Transverse colon (tissue), 4 donors: ENCODE data around the gene EHD2. TPM values are rescaled to one million over a fixed set of nuclear protein-coding genes. Genes with fewer than 3 reads are reported as not detected.
"Not testable (repeated sequence)": the region's sequence is repeated elsewhere in the genome, so short reads cannot be mapped to it uniquely, and the experiment has no call there.

ENCODE experiments used
- DNase-seq: peaks from one replicate; pipeline ENCODE4 v3.0.0-alpha.2; 2019
- H3K27ac ChIP-seq, 4 donors: fragments of 200-600 bp; sonication (generic); 2 replicates each; pipeline ENCODE4 v1.5.1; 2016 to 2018; ENCODE audit warnings: inconsistent platforms in 4 of 4
- H3K27me3 ChIP-seq: fragments of 200-600 bp; sonication (generic); 2 replicates; pipeline ENCODE4 v1.5.1; 2017; ENCODE audit warnings: inconsistent platforms
- H3K36me3 ChIP-seq, 4 donors: fragments of 200-600 bp; sonication (generic); 2 replicates each; pipeline ENCODE4 v1.5.1; 2017 to 2019; ENCODE audit warnings: inconsistent platforms in 4 of 4
- H3K4me1 ChIP-seq, 4 donors: fragments of 200-600 bp; sonication (generic); 2 replicates each; pipeline ENCODE4 v1.5.1; 2017 to 2020; ENCODE audit warnings: inconsistent platforms in 4 of 4
- H3K4me3 ChIP-seq, 4 donors: fragments of 200-600 bp; sonication (generic); 1 replicate in 1 of 4; 2 replicates in 3 of 4; pipeline versions ENCODE4 v1.5.1 to v1.6.1; 2017 to 2019; ENCODE audit warnings: inconsistent platforms in 4 of 4
- H3K9me3 ChIP-seq, 2 donors: fragments of 200-600 bp; sonication (generic); 2 replicates each; pipeline ENCODE4 v1.5.1; 2017 to 2019; ENCODE audit warnings: inconsistent platforms in 2 of 2
- CTCF ChIP-seq, 5 experiments: fragments of 200-600 bp in 3 of 5; fragments of 450-650 bp in 2 of 5; sonication (generic) in 3 of 5; IDR thresholded peaks; 1 replicate in 2 of 5; 2 replicates in 3 of 5; pipeline ENCODE4 v1.5.1; 2016 to 2017; ENCODE audit warnings: antibody characterized with exemption in 5 of 5, inconsistent platforms in 3 of 5, mild to moderate bottlenecking in 2 of 5, moderate library complexity in 1 of 5
- EP300 ChIP-seq: sonication (generic); formaldehyde crosslinking; IDR thresholded peaks from one replicate; pipeline ENCODE4 v1.6.1; 2017; ENCODE audit warnings: antibody characterized with exemption, low read depth
- POLR2A ChIP-seq: fragments of 450-650 bp; IDR thresholded peaks from one replicate; pipeline ENCODE4 v1.6.1; 2016; ENCODE audit warnings: antibody characterized with exemption, mild to moderate bottlenecking, moderate library complexity
- POLR2AphosphoS5 ChIP-seq, 3 donors: sonication (generic); formaldehyde crosslinking; IDR thresholded peaks; one replicate each; pipeline ENCODE4 v1.6.1; 2016; ENCODE audit warnings: antibody characterized with exemption in 3 of 3
- WGBS, 2 donors: methylation state at CpG; one replicate each; pipeline ENCODE4 v1.1.5; 2018; ENCODE audit warnings: low coverage in 1 of 2; 5-methylcytosine and 5-hydroxymethylcytosine counted together
- in situ Hi-C, 4 donors: fragments of 200-750 bp; cut with MboI; loops; one replicate each; pipeline versions ENCODE4 v1.15.0 to v1.15.1; 2017; ENCODE audit warnings: low sequenced_read_pairs in 3 of 4, low pct_ligation_motif_present in 1 of 4, low pct_unique_long_range_greater_than_20kb in 1 of 4
- intact Hi-C: fragments of 100-400 bp; cut with DNase I; formaldehyde crosslinking; loops from one replicate; pipeline ENCODE4 v1.15.1; 2023; ENCODE audit warnings: low total_unique reads
- total RNA-seq, 4 donors: library from RNA; depleted of rRNA; stranded (reverse); fragments of >200 nt; gene quantifications; one replicate each; pipeline ENCODE4 v1.1.0, GENCODE V29; 2016

EHD2 gene
- total RNA-seq, 4 donors from 2014 or later = 15.2 to 93.1 (median 25.3) TPM

DNA sequence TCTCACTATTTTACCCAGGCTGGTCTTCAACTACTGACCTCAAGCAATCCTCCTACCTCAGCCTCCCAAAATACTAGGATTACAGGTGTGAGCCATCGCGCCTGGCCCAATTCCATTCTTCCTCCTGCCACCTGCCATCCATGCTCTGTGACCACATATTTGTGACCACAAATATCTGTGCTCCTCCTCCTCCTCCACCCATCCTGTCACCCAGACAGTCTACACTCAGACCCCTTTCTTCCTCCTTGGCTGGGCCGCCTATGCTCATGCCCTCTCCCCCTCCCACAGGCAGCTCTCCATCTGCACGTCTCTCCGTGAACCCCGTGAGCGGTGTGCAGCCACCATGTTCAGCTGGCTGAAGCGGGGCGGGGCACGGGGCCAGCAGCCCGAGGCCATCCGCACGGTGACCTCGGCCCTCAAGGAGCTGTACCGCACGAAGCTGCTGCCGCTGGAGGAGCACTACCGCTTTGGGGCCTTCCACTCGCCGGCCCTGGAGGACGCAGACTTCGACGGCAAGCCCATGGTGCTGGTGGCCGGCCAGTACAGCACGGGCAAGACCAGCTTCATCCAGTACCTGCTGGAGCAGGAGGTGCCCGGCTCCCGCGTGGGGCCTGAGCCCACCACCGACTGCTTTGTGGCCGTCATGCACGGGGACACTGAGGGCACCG, 3.2 kb downstream of the EHD2 start:
- Histone ChIP-seq H3K9me3 (no peaks in the 10 kb centered on the region), H3K4me3 (no peak overlapping the region), H3K27me3 (peaks cover 27% of the 10 kb centered on the region), H3K27ac (peak overlapping the region; percentile 85 to 94 (median 89)), H3K4me1 (peaks cover 22 to 51% (median 31%) of the 10 kb centered on the region in 4 donors), H3K36me3 (no peaks in the 10 kb centered on the region)
- TF ChIP-seq POLR2A (no peak), EP300 (no peak), POLR2AphosphoS5 (IDR thresholded peaks at IDR 0.05) (no peak)
- intact Hi-C loops = no loop called here
- no peak for DNase-seq
- WGBS, 2 donors = 63 to 71% methylated on average over 3 to 20 of the region's 32 CpGs
- in situ Hi-C loops = loop anchor here in 3 of 4 donors (25.0 kb wide), 2 partner anchors 404 to 429 kb away; partner anchors contain the start of gene C5AR1 (in 1 of the 3)

GRCh38 chr19:47718415-47719046, 5.3 kb downstream of the EHD2 start:
- peak overlapping the region in 1 of 4 donors; percentile 11 for H3K4me3 ChIP-seq
- H3K36me3 ChIP-seq, intact Hi-C loops, H3K9me3 ChIP-seq, DNase-seq: not testable (repeated sequence)
- WGBS, 2 donors = 63 to 71% methylated on average over 3 to 11 of the region's 11 CpGs
- in situ Hi-C loops = loop anchor here in 3 of 4 donors (25.0 kb wide), 2 partner anchors 406 to 431 kb away; partner anchors contain the start of gene C5AR1 (in 1 of the 3)
- peaks cover 27 to 62% (median 38%) of the 10 kb centered on the region in 4 donors for H3K4me1 ChIP-seq
- H3K27me3 ChIP-seq = peaks cover 14% of the 10 kb centered on the region
- H3K27ac ChIP-seq = peak overlapping the region; percentile 85 to 94 (median 89)

- intact Hi-C loops (no loop called here), in situ Hi-C loops (loop anchor here in 3 of 4 donors (25.0 kb wide), 2 partner anchors 407 to 432 kb away; partner anchors contain the start of gene C5AR1 (in 1 of the 3))
- Histone ChIP-seq H3K4me3 (peak overlapping the region in 1 of 4 donors; percentile 24), H3K36me3 (no peaks in the 10 kb centered on the region), H3K9me3 (no peaks in the 10 kb centered on the region), H3K4me1 (peaks cover 31 to 63% (median 43%) of the 10 kb centered on the region in 4 donors), H3K27ac (peak overlapping the region; percentile 85 to 94 (median 89)), H3K27me3 (peaks cover 8% of the 10 kb centered on the region)
- TF ChIP-seq POLR2AphosphoS5 (IDR thresholded peaks at IDR 0.05) = peak; percentile 57 to 73 (median 72)
- no peak for TF ChIP-seq POLR2A
- no peak for TF ChIP-seq EP300
- no peak for TF ChIP-seq CTCF (IDR thresholded peaks at IDR 0.05)
- DNase-seq = peak; percentile 80
- WGBS, 2 donors = 11 to 38% methylated on average over 3 to 26 of the region's 26 CpGs
These were observed 6.0 kb downstream of the EHD2 start for GRCh38 chr19:47719047-47719859.

DNA sequence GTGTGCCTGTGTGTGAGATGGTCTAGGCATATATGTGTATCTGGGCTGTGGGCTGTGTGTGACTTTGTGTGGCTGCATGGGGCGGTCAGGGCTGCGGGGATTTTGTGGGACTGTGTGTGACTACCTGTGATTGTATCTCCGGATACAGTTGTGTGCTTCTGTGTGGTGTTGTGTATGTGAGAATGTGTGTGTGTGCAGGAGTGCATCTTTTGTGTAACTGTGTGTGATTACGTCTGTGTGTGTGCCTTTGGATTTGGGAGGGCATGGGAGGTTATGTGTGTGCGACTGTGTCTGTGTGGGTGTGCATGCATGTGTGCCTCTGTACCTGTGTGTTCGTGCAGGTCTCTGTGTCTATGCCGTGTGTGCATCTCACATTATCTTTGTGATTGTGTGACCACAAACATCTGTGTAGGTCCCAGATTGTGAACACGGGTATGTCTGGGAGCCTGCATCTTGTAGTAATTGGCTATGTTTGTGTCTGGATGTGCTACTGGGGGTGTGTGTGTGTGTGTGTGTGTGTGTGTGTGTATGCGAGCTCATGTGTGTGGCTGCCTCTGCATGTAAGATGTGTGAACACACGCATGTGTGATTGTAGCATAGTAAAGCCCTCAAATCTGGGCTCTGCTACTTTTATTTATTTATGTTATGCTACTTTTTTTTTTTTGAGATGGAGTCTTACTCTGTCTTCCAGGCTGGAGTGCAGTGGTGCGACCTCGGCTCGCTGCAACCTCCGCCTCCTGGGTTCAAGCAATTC, 7.6 kb downstream of the EHD2 start:
- Histone ChIP-seq H3K4me3 (no peak overlapping the region), H3K4me1 (peaks cover 32 to 49% (median 43%) of the 10 kb centered on the region in 4 donors), H3K36me3 (no peaks in the 10 kb centered on the region), H3K9me3 (no peaks in the 10 kb centered on the region), H3K27me3 (peaks cover 8% of the 10 kb centered on the region), H3K27ac (peak overlapping the region; percentile 85 to 94 (median 89))
- no peak for DNase-seq
- intact Hi-C loops (no loop called here), in situ Hi-C loops (loop anchor here in 3 of 4 donors (25.0 kb wide), 2 partner anchors 409 to 434 kb away; partner anchors contain the start of gene C5AR1 (in 1 of the 3))
- TF ChIP-seq POLR2AphosphoS5 (IDR thresholded peaks at IDR 0.05) (no peak), EP300 (no peak), CTCF (IDR thresholded peaks at IDR 0.05) (no peak), POLR2A (no peak)
- 67 to 80% methylated on average over 1 to 14 of the region's 14 CpGs for WGBS, 2 donors
